Ovary (tissue), 3 donors: ENCODE data around the gene GRAP2.

ENCODE experiments used
- CTCF ChIP-seq, 3 donors: fragments of 450-650 bp in 2 of 3; fragments of 200-600 bp in 1 of 3; IDR thresholded peaks; one replicate each; pipeline versions ENCODE4 v1.5.1 to v1.8.0; 2016 to 2022; ENCODE audit warnings: antibody characterized with exemption in 3 of 3, mild to moderate bottlenecking in 1 of 3
- EP300 ChIP-seq: sonication (generic); formaldehyde crosslinking; IDR thresholded peaks from one replicate; pipeline ENCODE4 v1.6.1; 2017; ENCODE audit warnings: antibody characterized with exemption
- POLR2A ChIP-seq: fragments of 450-650 bp; IDR thresholded peaks from one replicate; pipeline ENCODE4 v1.6.1; 2017; ENCODE audit warnings: antibody characterized with exemption, mild to moderate bottlenecking, moderate library complexity
- donor health status: DM: no; HTN: no; CAD: no.

- TF ChIP-seq CTCF (IDR thresholded peaks at IDR 0.05) (no peak), POLR2A (no peak), EP300 (no peak)
Observed at GRCh38 chr22:40006641-40007040, 105.8 kb downstream of the GRAP2 start.
